ENCODE measurements around the gene APP.

The APP gene

GRCh38 chr21:25863747-25864146, 306.8 kb downstream of the APP start:
- H3K4me1 ChIP-seq (ENCODE audit: control insufficient read depth, low read depth, low read length), result peaks cover 4% of the 10 kb centered on the region
- H3K9ac ChIP-seq (ENCODE audit: low read length), result no peak overlapping the region
- no peaks in the 10 kb centered on the region for H3K36me3 ChIP-seq (ENCODE audit: control insufficient read depth, low read depth, low read length)
- H3K27ac ChIP-seq (ENCODE audit: low read length), result no peak overlapping the region
- H3K9me3 ChIP-seq (ENCODE audit: control insufficient read depth, low read depth, low read length), result no peaks in the 10 kb centered on the region
- H3K4me3 ChIP-seq (ENCODE audit: low read length), result no peak overlapping the region
- no peaks in the 10 kb centered on the region for H3K27me3 ChIP-seq (ENCODE audit: control insufficient read depth, insufficient read depth, low read length)

DNA sequence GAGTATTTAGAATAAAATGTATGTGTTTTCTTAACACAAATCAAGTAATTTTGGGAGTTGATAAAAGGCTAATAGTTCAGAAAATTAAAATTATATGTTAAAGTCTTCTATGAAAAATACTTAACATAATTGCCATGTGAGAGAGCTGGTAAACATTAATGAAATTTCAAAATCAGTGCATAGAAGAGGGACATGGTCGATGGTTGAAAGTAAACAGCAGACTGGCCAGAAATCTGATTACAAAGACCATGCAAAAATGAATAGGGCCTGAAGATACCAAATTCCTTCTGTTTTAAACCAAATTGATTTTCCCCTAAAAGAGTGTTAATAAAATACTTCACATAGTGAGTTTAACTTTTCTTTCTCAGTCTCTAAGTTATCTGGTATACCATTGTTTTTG, 307.5 kb downstream of the APP start:
- H3K27ac ChIP-seq (ENCODE audit: low read length), result no peak overlapping the region
- peaks cover 4% of the 10 kb centered on the region for H3K4me1 ChIP-seq (ENCODE audit: control insufficient read depth, low read depth, low read length)
- no peaks in the 10 kb centered on the region for H3K36me3 ChIP-seq (ENCODE audit: control insufficient read depth, low read depth, low read length)
- H3K4me3 ChIP-seq (ENCODE audit: low read length), result no peak overlapping the region
- no peaks in the 10 kb centered on the region for H3K9me3 ChIP-seq (ENCODE audit: control insufficient read depth, low read depth, low read length)
- no peak overlapping the region for H3K9ac ChIP-seq (ENCODE audit: low read length)
- no peaks in the 10 kb centered on the region for H3K27me3 ChIP-seq (ENCODE audit: control insufficient read depth, insufficient read depth, low read length)

DNA sequence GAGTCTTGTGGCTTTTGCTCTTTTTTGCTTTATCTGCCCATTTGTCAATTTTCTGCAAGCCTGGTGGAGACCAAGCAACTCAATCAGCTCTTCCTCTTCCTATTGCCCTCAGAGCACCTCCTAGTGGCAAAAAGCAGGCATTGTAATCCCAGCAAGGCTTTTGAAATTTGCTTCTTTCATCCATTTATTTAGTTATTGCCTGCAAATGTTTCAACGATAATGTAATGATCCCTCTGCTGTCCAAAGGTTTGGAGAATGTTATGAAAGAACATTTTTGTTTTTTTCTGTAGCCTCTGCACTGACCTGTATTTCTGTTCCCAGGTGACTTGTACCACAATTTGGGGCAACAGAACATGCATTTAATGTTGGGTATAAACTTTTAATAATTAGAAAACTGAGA, 308.0 kb downstream of the APP start:
- no peak overlapping the region for H3K9ac ChIP-seq (ENCODE audit: low read length)
- H3K4me1 ChIP-seq (ENCODE audit: control insufficient read depth, low read depth, low read length), result peaks cover 3% of the 10 kb centered on the region
- no peaks in the 10 kb centered on the region for H3K36me3 ChIP-seq (ENCODE audit: control insufficient read depth, low read depth, low read length)
- H3K9me3 ChIP-seq (ENCODE audit: control insufficient read depth, low read depth, low read length), result no peaks in the 10 kb centered on the region
- H3K27me3 ChIP-seq (ENCODE audit: control insufficient read depth, insufficient read depth, low read length), result no peaks in the 10 kb centered on the region
- no peak overlapping the region for H3K4me3 ChIP-seq (ENCODE audit: low read length)
- no peak overlapping the region for H3K27ac ChIP-seq (ENCODE audit: low read length)

DNA sequence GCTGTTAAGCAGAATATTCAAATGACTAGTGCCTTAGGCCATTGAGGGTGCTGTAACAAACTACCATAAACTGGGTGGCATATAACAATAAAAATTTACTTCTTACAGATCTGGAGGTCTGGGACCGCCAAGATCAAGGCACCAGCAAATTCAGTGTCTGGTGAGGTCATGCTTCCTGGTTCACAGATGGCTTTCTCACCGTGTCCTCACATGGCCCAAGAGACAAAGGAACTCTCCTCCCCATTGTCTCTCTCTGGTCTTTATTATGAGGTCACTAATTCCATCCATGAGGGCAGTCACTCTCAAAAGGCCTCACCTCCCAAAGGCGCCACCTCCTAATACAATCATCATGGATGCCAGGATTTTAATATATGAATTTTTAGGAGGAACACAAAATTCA, 308.5 kb downstream of the APP start:
- no peak overlapping the region for H3K9ac ChIP-seq (ENCODE audit: low read length)
- H3K4me3 ChIP-seq (ENCODE audit: low read length), result no peak overlapping the region
- H3K27ac ChIP-seq (ENCODE audit: low read length), result no peak overlapping the region
- H3K36me3 ChIP-seq (ENCODE audit: control insufficient read depth, low read depth, low read length), result no peaks in the 10 kb centered on the region
- no peaks in the 10 kb centered on the region for H3K27me3 ChIP-seq (ENCODE audit: control insufficient read depth, insufficient read depth, low read length)
- no peaks in the 10 kb centered on the region for H3K4me1 ChIP-seq (ENCODE audit: control insufficient read depth, low read depth, low read length)
- H3K9me3 ChIP-seq (ENCODE audit: control insufficient read depth, low read depth, low read length), result no peaks in the 10 kb centered on the region

DNA sequence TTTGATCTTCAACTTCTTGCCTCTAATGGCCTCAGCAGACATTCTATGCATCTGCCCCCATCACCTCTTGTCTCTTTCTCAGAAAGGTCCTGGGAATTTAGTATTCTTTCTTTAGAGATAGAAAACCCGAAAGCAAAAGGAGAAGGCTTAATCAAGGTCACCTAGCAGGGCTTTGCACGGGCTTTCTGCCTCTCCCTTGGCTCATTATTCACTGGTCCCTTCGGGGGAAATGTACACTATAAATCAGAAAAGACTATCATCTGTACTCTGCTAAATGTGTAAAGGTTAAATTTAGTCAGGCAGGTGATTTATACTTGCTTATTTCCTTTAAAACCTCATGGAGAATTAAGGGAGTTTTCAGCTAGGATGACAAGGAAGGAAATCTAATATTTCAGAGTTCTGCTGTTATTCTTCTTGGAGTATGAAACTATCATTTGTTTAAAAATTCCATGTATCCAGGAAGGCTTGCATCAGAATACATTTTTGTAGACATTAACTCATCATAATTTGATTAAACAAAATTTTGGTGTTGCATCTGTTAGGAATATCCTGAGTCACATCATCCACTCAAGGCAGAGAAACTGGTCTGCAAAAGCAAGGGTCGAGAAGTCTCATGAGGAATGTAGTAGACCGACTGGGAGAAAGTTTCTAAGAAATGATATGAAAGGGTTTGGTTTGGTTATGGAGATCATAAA, 311.2 kb downstream of the APP start:
- no peak overlapping the region for H3K9ac ChIP-seq (ENCODE audit: low read length)
- H3K9me3 ChIP-seq (ENCODE audit: control insufficient read depth, low read depth, low read length), result no peaks in the 10 kb centered on the region
- H3K27me3 ChIP-seq (ENCODE audit: control insufficient read depth, insufficient read depth, low read length), result no peaks in the 10 kb centered on the region
- no peaks in the 10 kb centered on the region for H3K4me1 ChIP-seq (ENCODE audit: control insufficient read depth, low read depth, low read length)
- no peak overlapping the region for H3K27ac ChIP-seq (ENCODE audit: low read length)
- no peaks in the 10 kb centered on the region for H3K36me3 ChIP-seq (ENCODE audit: control insufficient read depth, low read depth, low read length)
- no peak overlapping the region for H3K4me3 ChIP-seq (ENCODE audit: low read length)

GRCh38 chr21:25858325-25858724, 312.2 kb downstream of the APP start:
- no peak overlapping the region for H3K4me3 ChIP-seq (ENCODE audit: low read length)
- no peak overlapping the region for H3K27ac ChIP-seq (ENCODE audit: low read length)
- no peaks in the 10 kb centered on the region for H3K36me3 ChIP-seq (ENCODE audit: control insufficient read depth, low read depth, low read length)
- H3K9me3 ChIP-seq (ENCODE audit: control insufficient read depth, low read depth, low read length), result no peaks in the 10 kb centered on the region
- H3K27me3 ChIP-seq (ENCODE audit: control insufficient read depth, insufficient read depth, low read length), result no peaks in the 10 kb centered on the region
- H3K9ac ChIP-seq (ENCODE audit: low read length), result no peak overlapping the region
- no peaks in the 10 kb centered on the region for H3K4me1 ChIP-seq (ENCODE audit: control insufficient read depth, low read depth, low read length)

DNA sequence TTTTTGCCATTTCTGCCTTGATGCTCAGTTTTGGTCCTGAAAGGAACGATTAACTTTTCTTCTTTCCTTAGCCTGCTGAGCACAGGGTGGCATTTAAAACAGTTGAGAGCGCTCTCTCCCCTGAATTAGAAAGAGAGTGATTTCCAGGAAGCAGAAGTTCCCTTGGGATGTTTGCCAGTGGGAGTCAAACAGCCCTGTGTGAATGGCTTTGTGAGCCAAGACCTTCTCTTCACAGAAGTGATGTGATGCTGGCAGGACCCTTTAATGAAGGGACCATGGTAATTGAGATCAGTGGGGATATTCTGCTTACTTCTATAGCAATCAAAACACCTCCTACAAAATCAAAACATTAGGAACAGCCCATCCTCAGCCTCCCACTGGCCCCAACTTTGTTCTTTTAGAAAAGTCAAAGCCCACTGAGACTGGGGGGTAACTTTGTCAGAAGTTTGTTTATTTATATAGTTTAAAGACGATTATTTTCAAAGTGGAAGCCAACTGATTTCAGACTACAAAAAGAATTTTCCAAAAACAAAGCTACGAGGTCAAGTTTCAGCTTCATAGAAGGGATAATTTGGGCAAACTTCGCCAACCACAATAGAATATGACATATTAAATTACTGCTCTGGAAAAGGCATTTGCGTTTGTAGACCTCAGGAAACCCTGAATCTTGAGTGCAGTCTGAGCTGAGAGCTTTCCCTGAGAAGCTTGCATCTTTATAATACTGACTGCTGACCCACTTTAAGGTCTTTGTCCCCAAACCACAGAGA, 313.1 kb downstream of the APP start:
- Histone ChIP-seq H3K9me3 (ENCODE audit: control insufficient read depth, low read depth, low read length) (no peaks in the 10 kb centered on the region), H3K4me3 (ENCODE audit: low read length) (no peak overlapping the region), H3K4me1 (ENCODE audit: control insufficient read depth, low read depth, low read length) (no peaks in the 10 kb centered on the region), H3K9ac (ENCODE audit: low read length) (no peak overlapping the region), H3K27ac (ENCODE audit: low read length) (no peak overlapping the region), H3K36me3 (ENCODE audit: control insufficient read depth, low read depth, low read length) (no peaks in the 10 kb centered on the region), H3K27me3 (ENCODE audit: control insufficient read depth, insufficient read depth, low read length) (no peaks in the 10 kb centered on the region)

DNA sequence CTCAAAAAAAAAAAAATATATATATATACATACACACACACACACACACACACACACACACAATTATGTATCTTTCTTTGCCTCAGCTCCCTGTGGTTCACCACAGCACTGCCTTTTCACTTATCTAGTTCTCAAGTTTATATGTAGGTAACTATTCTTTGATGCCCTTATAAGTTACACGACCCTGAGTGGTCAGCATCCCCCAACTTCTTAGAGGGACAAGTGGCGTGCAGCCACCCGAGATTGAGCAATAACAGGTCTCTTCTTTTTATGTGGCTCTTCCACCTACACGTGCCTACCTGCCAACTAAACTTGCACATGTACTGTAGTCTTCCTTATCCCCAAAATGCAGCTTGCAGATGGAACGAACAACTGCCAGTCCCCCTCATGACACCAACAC, 315.0 kb downstream of the APP start:
- H3K9ac ChIP-seq (ENCODE audit: low read length), result no peak overlapping the region
- no peaks in the 10 kb centered on the region for H3K27me3 ChIP-seq (ENCODE audit: control insufficient read depth, insufficient read depth, low read length)
- no peak overlapping the region for H3K4me3 ChIP-seq (ENCODE audit: low read length)

DNA sequence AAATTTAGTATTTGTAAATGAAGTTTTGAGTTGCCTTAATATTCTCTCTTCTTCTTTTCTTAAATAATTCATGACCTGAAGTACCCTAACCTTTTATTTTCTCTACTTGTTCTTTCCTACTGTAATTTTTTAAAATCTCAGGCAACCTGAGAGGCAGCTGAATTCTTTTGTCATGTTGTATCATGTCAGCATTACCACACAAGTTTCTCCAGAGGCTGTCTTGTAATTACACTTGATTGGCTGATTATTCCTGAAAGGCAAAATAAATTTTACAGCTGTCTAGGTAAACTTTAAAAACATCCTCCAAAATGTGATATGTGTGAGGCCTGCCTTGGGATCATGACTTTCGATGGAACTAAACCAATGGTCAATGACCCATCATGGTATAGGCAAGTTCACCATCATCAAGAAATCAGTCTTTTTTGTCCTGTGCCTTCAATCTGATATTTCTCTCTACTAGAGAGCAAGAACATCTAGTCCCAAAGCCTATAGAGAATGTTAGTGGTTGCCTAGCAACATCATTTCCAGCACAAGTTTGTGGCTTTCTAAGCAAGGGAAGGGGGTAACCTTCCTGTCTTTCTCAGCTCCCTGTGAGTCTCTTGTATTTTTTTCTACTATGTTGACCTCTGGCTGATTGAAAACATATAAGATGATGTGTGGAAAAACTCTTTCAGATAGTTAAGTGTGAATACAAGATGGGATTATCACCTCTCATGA, 320.3 kb downstream of the APP start:
- no peaks in the 10 kb centered on the region for H3K36me3 ChIP-seq (ENCODE audit: control insufficient read depth, low read depth, low read length)
- no peaks in the 10 kb centered on the region for H3K4me1 ChIP-seq (ENCODE audit: control insufficient read depth, low read depth, low read length)
- peaks cover 9% of the 10 kb centered on the region for H3K9me3 ChIP-seq (ENCODE audit: control insufficient read depth, low read depth, low read length)
- H3K4me3 ChIP-seq (ENCODE audit: low read length), result no peak overlapping the region
- no peaks in the 10 kb centered on the region for H3K27me3 ChIP-seq (ENCODE audit: control insufficient read depth, insufficient read depth, low read length)
- H3K27ac ChIP-seq (ENCODE audit: low read length), result no peak overlapping the region
- no peak overlapping the region for H3K9ac ChIP-seq (ENCODE audit: low read length)

More for the DNA sequence above, 315.0 kb downstream of the APP start:
- H3K27ac ChIP-seq (ENCODE audit: low read length), result no peak overlapping the region
- no peaks in the 10 kb centered on the region for H3K9me3 ChIP-seq (ENCODE audit: control insufficient read depth, low read depth, low read length)
- no peaks in the 10 kb centered on the region for H3K36me3 ChIP-seq (ENCODE audit: control insufficient read depth, low read depth, low read length)
- no peaks in the 10 kb centered on the region for H3K4me1 ChIP-seq (ENCODE audit: control insufficient read depth, low read depth, low read length)

DNA sequence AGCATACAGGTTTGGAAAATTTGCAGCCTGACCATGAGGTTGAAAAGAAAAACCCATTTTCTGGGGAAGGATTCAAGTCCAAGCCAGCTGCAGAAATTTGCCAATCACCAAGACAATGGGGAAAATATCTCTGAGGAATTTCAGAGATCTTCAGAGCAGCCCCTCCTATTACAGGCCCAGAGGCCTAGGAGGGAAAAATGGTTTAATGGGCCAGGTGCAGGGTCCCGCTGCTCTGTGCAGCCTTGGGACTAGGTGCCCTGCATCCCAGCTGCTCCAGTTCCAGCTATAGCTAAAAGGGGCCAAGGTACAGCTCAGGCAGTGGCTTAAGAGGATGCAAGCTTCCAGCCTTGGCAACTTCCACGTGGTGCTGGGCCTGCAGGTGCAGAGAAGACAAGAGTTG, 322.3 kb downstream of the APP start:
- H3K27ac ChIP-seq (ENCODE audit: low read length), result no peak overlapping the region
- no peak overlapping the region for H3K4me3 ChIP-seq (ENCODE audit: low read length)
- H3K27me3 ChIP-seq (ENCODE audit: control insufficient read depth, insufficient read depth, low read length), result no peaks in the 10 kb centered on the region
- peaks cover 9% of the 10 kb centered on the region for H3K9me3 ChIP-seq (ENCODE audit: control insufficient read depth, low read depth, low read length)
- H3K9ac ChIP-seq (ENCODE audit: low read length), result no peak overlapping the region
- no peaks in the 10 kb centered on the region for H3K4me1 ChIP-seq (ENCODE audit: control insufficient read depth, low read depth, low read length)
- H3K36me3 ChIP-seq (ENCODE audit: control insufficient read depth, low read depth, low read length), result no peaks in the 10 kb centered on the region

GRCh38 chr21:25845729-25846256, 324.8 kb downstream of the APP start:
- Histone ChIP-seq H3K36me3 (ENCODE audit: control insufficient read depth, low read depth, low read length) (no peaks in the 10 kb centered on the region), H3K9ac (ENCODE audit: low read length) (no peak overlapping the region), H3K27ac (ENCODE audit: low read length) (no peak overlapping the region), H3K4me3 (ENCODE audit: low read length) (no peak overlapping the region), H3K4me1 (ENCODE audit: control insufficient read depth, low read depth, low read length) (no peaks in the 10 kb centered on the region), H3K9me3 (ENCODE audit: control insufficient read depth, low read depth, low read length) (peaks cover 9% of the 10 kb centered on the region), H3K27me3 (ENCODE audit: control insufficient read depth, insufficient read depth, low read length) (no peaks in the 10 kb centered on the region)

All from iPS-18a (cell line).